Activated T-cell treated with anti-CD3 and anti-CD28 coated beads for 24 hours (primary cell): ENCODE data around the gene LBX2.
"Not testable (repeated sequence)": the region's sequence is repeated elsewhere in the genome, so short reads cannot be mapped to it uniquely, and the experiment has no call there.

ENCODE experiments used
- DNase-seq: peaks from one replicate; pipeline ENCODE4 v3.0.0-alpha.2; 2020; ENCODE audit warnings: low read depth

The LBX2 gene

GRCh38 chr2:74482801-74483674, 16.4 kb downstream of the LBX2 start, which contains the start of the genes CCDC142 and TTC31:
CCDC142 (minus strand) TSS chr2:74482998; CDS start chr2:74482837, 161 bp downstream.
TTC31 (plus strand) TSS chr2:74483081; CDS start chr2:74483096, 15 bp downstream.
- DNase-seq = peak; percentile 90

DNA sequence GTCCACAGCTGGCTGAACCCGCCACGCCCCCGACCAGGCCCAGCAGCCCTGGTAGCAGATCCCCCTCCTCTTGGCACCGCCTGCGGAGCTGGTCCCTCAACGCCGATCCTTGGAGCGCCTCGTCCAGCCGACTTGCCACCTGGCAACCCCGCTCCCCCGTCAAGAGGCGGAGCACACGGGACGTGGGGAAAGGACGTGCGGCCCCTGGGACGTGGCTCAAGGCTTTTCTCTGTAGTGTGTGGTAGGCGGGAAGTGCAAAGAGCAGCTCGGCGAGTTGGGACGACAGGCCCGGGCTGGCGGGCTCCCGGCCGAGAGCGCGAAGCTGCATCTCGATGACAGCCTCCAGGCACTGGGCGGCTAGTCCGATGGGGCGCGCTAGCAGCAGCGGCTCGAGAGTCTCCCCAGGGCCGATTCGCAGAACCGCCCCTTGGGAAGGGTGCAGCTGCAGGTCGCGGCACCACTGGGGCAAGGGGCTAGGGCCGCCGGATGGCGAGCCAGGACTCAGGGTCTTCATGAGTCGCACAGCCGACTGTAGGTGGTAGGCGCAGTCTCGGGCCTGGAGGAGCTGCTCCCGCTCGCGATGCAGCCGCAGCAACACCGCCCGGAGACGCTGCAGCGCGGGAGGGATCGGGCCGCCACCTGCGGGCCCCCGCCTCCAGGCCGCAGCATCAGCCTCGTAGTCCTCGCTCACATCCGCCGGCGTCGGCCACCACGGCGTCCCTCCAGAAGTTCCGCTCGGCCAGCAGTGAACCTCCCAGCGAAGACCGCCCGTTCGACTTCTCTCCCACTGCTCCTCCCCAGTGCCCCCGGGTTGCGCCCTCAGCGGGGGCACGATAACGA, 17.2 kb downstream of the LBX2 start:
- peak; percentile 41 for DNase-seq

GRCh38 chr2:74481431-74481830, 18.0 kb downstream of the LBX2 start:
- no peak for DNase-seq

GRCh38 chr2:74474899-74475298, 24.5 kb downstream of the LBX2 start:
- no peak for DNase-seq

GRCh38 chr2:74474481-74474880, 24.9 kb downstream of the LBX2 start:
- no peak for DNase-seq

GRCh38 chr2:74472945-74473258, 26.5 kb downstream of the LBX2 start:
- no peak for DNase-seq

DNA sequence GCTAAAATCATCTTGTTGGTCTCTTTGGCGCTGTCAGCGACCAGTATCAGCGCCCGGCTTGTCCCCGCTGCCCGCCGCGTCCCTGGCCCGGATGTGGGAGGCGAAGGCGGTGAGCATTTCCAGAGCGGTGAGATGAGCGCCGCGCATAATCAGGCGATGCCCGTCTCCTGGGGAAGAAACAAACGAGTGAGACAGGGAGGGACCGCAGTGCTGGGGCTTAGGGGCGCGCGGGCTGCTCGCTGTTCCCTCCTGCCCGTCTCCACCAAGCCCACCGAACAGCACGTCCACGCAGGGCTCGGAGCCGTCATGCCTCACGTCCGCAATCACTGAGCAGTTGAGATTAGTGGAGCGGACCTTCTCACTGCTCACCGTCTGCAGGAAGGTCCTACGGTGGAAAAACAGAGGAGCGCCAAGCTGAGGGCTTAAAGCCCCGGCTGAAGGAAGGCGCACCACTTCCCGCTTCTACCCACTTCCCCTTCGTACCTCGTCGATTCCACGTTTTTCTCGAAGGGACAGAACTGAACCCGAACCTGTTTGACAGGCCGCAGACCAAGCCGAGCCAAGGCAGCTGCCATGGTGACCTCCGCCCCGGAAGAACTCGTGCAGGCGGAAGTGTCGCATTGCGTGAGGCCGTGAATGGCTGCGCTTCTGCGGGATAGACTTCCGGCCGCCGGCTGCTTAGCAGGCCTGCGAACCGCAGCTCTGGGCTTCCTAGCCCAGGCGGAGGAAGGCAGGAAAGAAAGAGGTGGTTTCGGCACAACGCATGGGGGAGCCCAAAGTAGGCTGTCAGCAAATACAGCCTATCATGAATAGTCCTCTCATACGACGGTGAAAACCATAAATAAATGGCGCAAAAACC, 27.1 kb downstream of the LBX2 start, which contains the start of gene MRPL53:
Gene MRPL53, minus strand, starts transcription at position 595 of the 859 bp plus-strand sequence. Its CDS starts 20 bp downstream, at position 575.
- DNase-seq = peak; percentile 94

- no peak for DNase-seq
These were observed 27.9 kb downstream of the LBX2 start for GRCh38 chr2:74471332-74472065.

GRCh38 chr2:74470742-74471141, 28.7 kb downstream of the LBX2 start:
- DNase-seq = not testable (repeated sequence)

GRCh38 chr2:74464406-74464805, 35.0 kb downstream of the LBX2 start:
- no peak for DNase-seq

DNA sequence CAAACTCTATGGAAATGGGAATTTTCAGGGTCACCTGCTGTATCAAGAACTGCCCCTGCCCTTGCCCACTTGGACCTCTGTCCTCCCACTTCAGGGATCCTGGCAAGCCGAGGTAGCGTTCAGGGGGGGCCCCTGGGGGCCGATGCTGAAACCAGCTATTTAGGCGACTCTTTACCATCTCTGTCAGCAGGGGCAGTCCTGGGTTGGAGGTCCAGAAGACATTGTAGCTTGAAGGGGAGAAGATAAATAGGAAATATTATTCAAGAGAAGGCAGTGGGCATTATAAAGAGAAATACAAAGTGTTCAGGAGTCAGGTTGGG, 36.7 kb downstream of the LBX2 start:
- no peak for DNase-seq

DNA sequence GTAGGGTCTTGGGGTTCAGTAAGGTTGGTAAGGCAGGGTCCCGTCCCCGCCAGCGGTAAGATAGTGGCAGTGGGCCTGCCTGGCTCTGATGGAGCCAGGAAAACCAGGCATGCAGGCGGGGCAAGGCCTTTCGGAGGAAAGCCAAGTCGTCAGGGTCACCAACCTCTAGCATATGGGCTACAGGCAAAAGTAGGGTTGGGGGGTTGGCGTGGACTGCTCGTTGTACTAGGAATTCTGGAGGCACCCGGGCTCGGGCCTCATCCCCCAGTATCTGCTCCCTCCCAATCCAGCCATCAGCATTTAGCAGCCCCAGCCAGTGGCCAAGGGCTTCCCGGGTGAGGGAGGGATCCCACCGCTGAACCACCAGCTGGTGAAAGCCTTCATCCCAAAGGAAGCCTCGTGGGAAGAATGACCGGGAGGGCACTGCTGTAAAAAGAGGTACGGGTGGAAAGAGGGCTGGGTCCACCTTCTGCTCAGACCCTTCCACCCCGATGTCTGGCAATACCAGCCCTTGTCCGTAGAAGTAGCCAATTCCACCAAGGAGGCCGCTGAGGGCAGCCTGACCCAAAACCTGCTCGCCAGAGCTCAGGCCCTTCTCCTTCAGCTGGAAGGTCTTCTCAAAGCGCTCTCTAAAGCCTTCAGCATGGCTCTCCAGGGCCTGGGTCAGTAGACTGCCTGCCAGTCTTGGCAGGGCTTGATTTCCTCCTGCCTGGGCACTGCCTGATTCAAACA, 37.2 kb downstream of the LBX2 start:
- DNase-seq = no peak

DNA sequence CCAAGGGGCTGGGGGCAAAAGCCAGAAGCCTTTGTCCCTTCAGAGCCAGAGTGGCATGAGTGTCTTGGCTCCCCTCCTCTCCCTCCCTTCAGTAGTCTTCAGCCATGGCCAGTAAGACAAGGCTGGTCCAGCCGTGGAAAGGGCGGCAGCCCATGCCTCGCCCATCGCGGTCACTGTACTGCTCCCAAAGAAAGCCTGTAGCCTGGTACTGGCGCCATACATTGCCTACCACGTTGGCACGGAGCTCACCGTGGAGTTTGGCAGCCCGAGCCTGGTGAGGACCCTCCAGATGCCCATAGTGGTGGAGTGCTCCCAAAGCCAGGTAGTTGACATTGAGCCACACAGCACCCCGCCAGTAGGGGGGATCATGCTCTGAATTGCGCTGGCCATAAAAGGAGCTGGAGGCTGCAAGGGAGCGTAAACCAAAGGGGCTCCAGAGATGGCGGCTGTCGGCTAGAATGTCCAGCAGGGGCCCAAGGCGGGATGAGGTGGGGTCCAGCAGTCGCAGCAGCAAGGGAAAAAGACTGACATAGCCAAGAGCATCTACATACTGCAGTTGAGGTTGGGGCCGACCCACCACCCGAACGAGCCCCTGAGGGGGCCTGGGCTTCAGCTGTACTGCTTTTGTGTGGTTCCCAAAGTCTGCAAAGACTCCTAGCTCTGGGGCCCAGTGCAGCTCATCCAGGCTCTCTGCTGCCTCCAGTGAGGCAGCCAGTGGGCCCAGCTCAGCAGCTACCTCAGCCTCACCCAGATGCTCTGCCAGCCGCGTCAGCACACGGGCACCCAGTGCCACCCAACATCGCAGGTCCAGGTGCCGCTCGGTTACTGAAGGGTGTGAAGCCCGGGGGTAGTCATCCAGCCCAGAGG, 38.0 kb downstream of the LBX2 start:
- no peak for DNase-seq

- DNase-seq = not testable (repeated sequence)
These were observed 39.2 kb downstream of the LBX2 start for GRCh38 chr2:74460187-74460586.

- DNase-seq = not testable (repeated sequence)
These were observed 39.8 kb downstream of the LBX2 start for GRCh38 chr2:74459503-74460118.

- DNase-seq = no peak
These were observed 40.5 kb downstream of the LBX2 start for GRCh38 chr2:74458938-74459363.

DNA sequence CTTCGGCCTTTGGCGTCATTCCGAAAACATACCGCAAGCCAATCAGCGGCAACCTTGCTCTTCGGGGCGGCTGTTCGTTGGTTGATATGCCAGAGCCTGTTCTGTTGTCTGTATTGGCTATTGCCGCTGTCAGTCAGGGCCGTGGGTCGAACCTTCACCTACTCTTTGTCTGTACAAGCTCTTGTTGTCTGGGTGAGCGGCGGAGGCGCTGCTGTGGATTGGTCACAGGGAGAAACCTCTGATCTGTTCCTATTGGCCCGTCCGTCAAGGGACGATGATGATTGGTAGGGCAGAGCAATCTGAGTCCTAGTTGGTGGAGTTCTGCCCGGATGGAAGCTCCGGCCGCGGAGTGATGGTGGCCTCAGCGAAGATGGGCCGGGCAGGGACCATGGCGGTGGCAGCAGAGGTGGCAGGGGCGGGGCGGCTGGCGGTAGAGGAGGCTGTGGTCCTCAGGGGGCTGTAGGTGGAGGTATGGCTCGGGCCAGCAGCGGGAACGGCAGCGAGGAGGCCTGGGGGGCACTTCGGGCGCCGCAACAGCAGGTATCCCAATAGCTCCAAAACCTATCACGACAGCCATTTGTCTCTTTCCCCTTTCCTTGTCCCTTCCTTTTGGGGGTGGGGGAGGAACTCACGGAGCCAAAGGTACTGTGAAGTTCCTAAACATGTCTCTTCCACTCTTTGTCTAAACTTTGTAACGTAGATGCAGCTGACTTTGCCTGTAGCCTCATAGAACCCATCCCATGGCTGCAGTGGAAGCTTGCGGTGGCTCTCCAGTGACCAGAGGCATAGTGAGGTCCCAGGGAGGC, 41.1 kb downstream of the LBX2 start, which contains the start of gene WBP1:
Gene WBP1, plus strand, starts transcription at position 307 of the 806 bp plus-strand sequence. Its CDS starts 165 bp downstream, at position 472.
- peak; percentile 98 for DNase-seq

DNA sequence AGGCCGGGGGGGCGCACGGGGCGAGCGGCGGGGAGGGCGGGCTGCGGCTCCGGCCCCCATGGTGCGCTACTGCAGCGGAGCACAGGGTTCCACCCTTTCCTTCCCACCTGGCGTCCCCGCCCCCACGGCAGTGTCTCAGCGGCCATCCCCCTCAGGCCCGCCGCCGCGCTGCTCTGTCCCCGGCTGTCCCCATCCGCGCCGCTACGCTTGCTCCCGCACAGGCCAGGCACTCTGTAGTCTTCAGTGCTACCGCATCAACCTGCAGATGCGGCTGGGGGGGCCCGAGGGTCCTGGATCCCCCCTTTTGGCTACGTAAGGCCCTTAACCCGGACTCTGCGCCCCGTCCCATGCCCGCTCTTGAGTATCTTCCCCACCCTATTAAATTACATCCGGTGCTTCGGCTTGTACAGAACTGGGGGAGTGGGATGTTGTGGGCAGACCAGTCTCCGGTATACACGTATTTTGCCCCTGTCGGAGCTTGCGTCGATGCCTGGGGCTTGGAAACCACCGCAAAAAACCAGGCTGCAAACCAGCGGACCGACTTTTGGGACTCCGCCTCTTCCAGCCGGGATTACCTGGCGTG, 41.8 kb downstream of the LBX2 start:
- DNase-seq = peak; percentile 69
